ENCODE data around the gene KANK4.

GRCh38 chr1:62306065-62306464 lies 13.2 kb downstream of the KANK4 start:
- TF ChIP-seq CTCF (IDR thresholded peaks at IDR 0.05) (no peak), POLR2A (IDR thresholded peaks at IDR 0.05) (no peak)

Data from testis (tissue), 2 donors.